ENCODE measurements around the gene NR2F1. TPM values are rescaled to one million over a fixed set of nuclear protein-coding genes. Genes with fewer than 3 reads are reported as not detected.

NR2F1 gene
- total RNA-seq, 2 experiments from 2014 or later = not detected

GRCh38 chr5:93600409-93601070, 17.5 kb downstream of the NR2F1 start:
- peaks cover 1% of the 10 kb centered on the region for H3K9me3 Mint-ChIP-seq
- ChIA-PET POLR2A (no interaction called here), CTCF (interaction anchor here (1.3 to 2.4 kb wide), 5 partner anchors 12 to 201 kb away, joined by 5 to 13 read pairs (median 6); partner anchors contain the start of gene NR2F1)
- TF ChIP-seq CTCF (IDR thresholded peaks at IDR 0.05) = no peak
- no peak for ATAC-seq
- peaks cover 50% of the 10 kb centered on the region for H3K27me3 Mint-ChIP-seq
- H3K4me3 Mint-ChIP-seq = no peak overlapping the region
- peaks cover 7% of the 10 kb centered on the region for H3K4me1 Mint-ChIP-seq (ENCODE audit: low read depth)
- H3K36me3 Mint-ChIP-seq (ENCODE audit: low read depth) = peaks cover 6% of the 10 kb centered on the region
- H3K27ac Mint-ChIP-seq = no peak overlapping the region
- no peak for DNase-seq
- intact Hi-C loops (cut with micrococcal nuclease) = no loop called here

GRCh38 chr5:93601071-93601801, 18.2 kb downstream of the NR2F1 start:
- DNase-seq (no peak), ATAC-seq (no peak)
- Mint-ChIP-seq H3K4me1 (ENCODE audit: low read depth) (peaks cover 2% of the 10 kb centered on the region), H3K36me3 (ENCODE audit: low read depth) (peaks cover 3% of the 10 kb centered on the region), H3K4me3 (no peak overlapping the region), H3K27me3 (peaks cover 50% of the 10 kb centered on the region), H3K9me3 (no peaks in the 10 kb centered on the region), H3K27ac (no peak overlapping the region)
- ChIA-PET CTCF (interaction anchor here (1.3 to 2.4 kb wide), 4 partner anchors 11 to 200 kb away, joined by 5 to 13 read pairs (median 6); partner anchors contain the start of gene NR2F1), POLR2A (no interaction called here)
- intact Hi-C loops (cut with micrococcal nuclease) = no loop called here
- no peak for TF ChIP-seq CTCF (IDR thresholded peaks at IDR 0.05)

- peaks cover 2% of the 10 kb centered on the region for H3K36me3 Mint-ChIP-seq (ENCODE audit: low read depth)
- peaks cover 49% of the 10 kb centered on the region for H3K27me3 Mint-ChIP-seq
- intact Hi-C loops (cut with micrococcal nuclease) = no loop called here
- no peaks in the 10 kb centered on the region for H3K9me3 Mint-ChIP-seq
- no peak overlapping the region for H3K27ac Mint-ChIP-seq
- ATAC-seq (no peak), DNase-seq (no peak)
- POLR2A ChIA-PET = no interaction called here
- peaks cover 2% of the 10 kb centered on the region for H3K4me1 Mint-ChIP-seq (ENCODE audit: low read depth)
- no peak overlapping the region for H3K4me3 Mint-ChIP-seq
- no peak for TF ChIP-seq CTCF (IDR thresholded peaks at IDR 0.05)
- CTCF ChIA-PET = interaction anchor here (1.3 to 2.4 kb wide), 5 partner anchors 11 to 199 kb away, joined by 3 to 13 read pairs (median 5); partner anchors contain the start of gene NR2F1
Measured at GRCh38 chr5:93601802-93602155, 18.8 kb downstream of the NR2F1 start.

GRCh38 chr5:93602241-93603077, 19.4 kb downstream of the NR2F1 start:
- H3K27me3 Mint-ChIP-seq = peaks cover 48% of the 10 kb centered on the region
- DNase-seq (no peak), ATAC-seq (no peak)
- ChIA-PET CTCF (interaction anchor here (0.8 to 2.4 kb wide), 6 partner anchors 10 to 1135 kb away, joined by 3 to 7 read pairs (median 4); partner anchors contain the start of gene NR2F1), POLR2A (no interaction called here)
- H3K36me3 Mint-ChIP-seq (ENCODE audit: low read depth) = peaks cover 2% of the 10 kb centered on the region
- intact Hi-C loops (cut with micrococcal nuclease) = no loop called here
- no peaks in the 10 kb centered on the region for H3K9me3 Mint-ChIP-seq
- no peak for TF ChIP-seq CTCF (IDR thresholded peaks at IDR 0.05)
- peaks cover 4% of the 10 kb centered on the region for H3K4me1 Mint-ChIP-seq (ENCODE audit: low read depth)
- H3K27ac Mint-ChIP-seq = no peak overlapping the region
- H3K4me3 Mint-ChIP-seq = no peak overlapping the region
